Mesendoderm (in vitro differentiated cells): ENCODE results near the gene DHX58.
"Not testable (repeated sequence)": the region's sequence is repeated elsewhere in the genome, so short reads cannot be mapped to it uniquely, and the experiment has no call there.

ENCODE experiments used
- DNase-seq: peaks from one replicate; pipeline ENCODE4 v3.0.0; 2013
- H2AK5ac ChIP-seq: 2 replicates; pipeline ENCODE4 v1.6.1; 2013; ENCODE audit warnings: low read length, inconsistent platforms
- H2BK120ac ChIP-seq: 2 replicates; pipeline ENCODE4 v1.6.1; 2013; ENCODE audit warnings: low read depth, mild to moderate bottlenecking, low read length, moderate library complexity, mixed read lengths
- H2BK15ac ChIP-seq: replicated peaks from 2 replicates; pipeline ENCODE4 v1.6.1; 2013; ENCODE audit warnings: low read depth, mild to moderate bottlenecking, moderate library complexity
- H2BK5ac ChIP-seq: 2 replicates; pipeline ENCODE4 v1.6.1; 2013; ENCODE audit warnings: low read length, inconsistent platforms
- H3K18ac ChIP-seq: 2 replicates; pipeline ENCODE4 v1.6.1; 2013; ENCODE audit warnings: mild to moderate bottlenecking, low read length, mixed read lengths
- H3K23ac ChIP-seq: one replicate; pipeline ENCODE4 v1.6.1; 2013; ENCODE audit warnings: low read length
- H3K27ac ChIP-seq: 2 replicates; pipeline ENCODE4 v1.5.1; 2013; ENCODE audit warnings: low read depth, mild to moderate bottlenecking, inconsistent platforms, low read length, moderate library complexity
- H3K27me3 ChIP-seq: 2 replicates; pipeline ENCODE4 v1.6.1; 2013; ENCODE audit warnings: low read length, control low read depth, mild to moderate bottlenecking, inconsistent platforms; ENCODE audit not compliant: insufficient read depth, poor library complexity
- H3K36me3 ChIP-seq: 2 replicates; pipeline ENCODE4 v1.6.1; 2013; ENCODE audit warnings: low read length, inconsistent platforms; ENCODE audit not compliant: control insufficient read depth, insufficient read depth
- H3K4ac ChIP-seq: one replicate; pipeline ENCODE4 v1.6.1; 2013; ENCODE audit warnings: low read depth, mild to moderate bottlenecking, low read length, moderate library complexity
- H3K4me1 ChIP-seq: 2 replicates; pipeline ENCODE4 v1.6.1; 2013; ENCODE audit warnings: low read depth, low read length, inconsistent platforms; ENCODE audit not compliant: control insufficient read depth
- H3K4me2 ChIP-seq: 2 replicates; pipeline ENCODE4 v1.6.1; 2013; ENCODE audit warnings: low read length
- H3K4me3 ChIP-seq: 2 replicates; pipeline ENCODE4 v1.5.1; 2013; ENCODE audit warnings: mild to moderate bottlenecking, low read length
- H3K56ac ChIP-seq: one replicate; pipeline ENCODE4 v1.6.1; 2013; ENCODE audit warnings: low read length
- H3K79me1 ChIP-seq: 2 replicates; pipeline ENCODE4 v1.6.1; 2013; ENCODE audit warnings: low read length, inconsistent platforms
- H3K79me2 ChIP-seq: 2 replicates; pipeline ENCODE4 v1.6.1; 2013; ENCODE audit warnings: mild to moderate bottlenecking, low read length; ENCODE audit not compliant: control insufficient read depth, insufficient read depth
- H3K9ac ChIP-seq: 2 replicates; pipeline ENCODE4 v1.6.1; 2013; ENCODE audit warnings: low read length, inconsistent platforms
- H4K5ac ChIP-seq: one replicate; pipeline ENCODE4 v1.6.1; 2013; ENCODE audit warnings: low read length
- H4K8ac ChIP-seq: one replicate; pipeline ENCODE4 v1.6.1; 2013; ENCODE audit warnings: low read depth, mild to moderate bottlenecking, control low read depth, low read length, moderate library complexity
- WGBS: extraction: QIAGEN DNeasy Blood & Tissue Kit; methylation state at CpG from one replicate; pipeline ENCODE4 v1.1.7; 2013; ENCODE audit warnings: low lambda C conversion rate, missing lambda C conversion rate; ENCODE audit not compliant: insufficient coverage; ENCODE audit errors: extremely low coverage; 5-methylcytosine and 5-hydroxymethylcytosine counted together

DHX58 gene

DNA sequence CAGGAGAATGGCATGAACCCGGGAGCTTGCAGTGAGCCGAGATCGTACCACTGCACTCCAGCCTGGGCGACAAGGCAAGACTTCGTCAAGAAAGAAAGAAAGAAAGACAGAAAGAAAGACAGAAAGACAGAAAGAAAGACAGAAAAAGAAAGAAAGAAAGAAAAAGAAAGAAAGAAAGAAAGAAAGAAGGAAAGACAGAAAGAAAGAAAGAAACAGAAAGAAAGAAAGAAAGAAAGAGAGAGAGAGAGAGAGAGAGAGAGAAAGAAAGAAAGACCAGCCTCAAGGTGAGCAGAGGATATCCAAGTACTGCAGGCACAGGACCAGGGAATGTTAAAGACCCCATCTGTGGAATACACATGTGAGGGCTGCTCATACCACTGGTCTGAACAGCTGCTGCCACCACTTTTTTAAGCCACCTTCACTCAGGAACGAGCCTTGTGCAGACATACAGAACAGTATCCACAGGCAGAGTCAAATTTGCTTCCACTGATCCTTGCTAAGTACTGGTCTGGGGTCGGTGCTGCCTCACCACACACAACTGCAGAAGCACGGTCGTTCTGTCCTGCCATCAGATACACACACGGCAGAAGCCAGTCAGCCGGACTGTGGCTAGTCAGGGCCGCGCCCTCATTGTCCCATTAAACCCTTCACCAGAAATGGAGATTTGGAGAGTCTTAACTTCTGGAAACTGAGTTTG is 34.5 kb upstream of the DHX58 start:
- H3K23ac ChIP-seq = no peak overlapping the region
- no peak overlapping the region for H3K27ac ChIP-seq
- H4K8ac ChIP-seq = no peak overlapping the region
- no peak overlapping the region for H4K5ac ChIP-seq
- no peak overlapping the region for H2AK5ac ChIP-seq
- no peaks in the 10 kb centered on the region for H3K27me3 ChIP-seq
- H3K79me2 ChIP-seq = peaks cover 22% of the 10 kb centered on the region
- no peak overlapping the region for H3K18ac ChIP-seq
- H3K9ac ChIP-seq = no peak overlapping the region
- H3K4me1 ChIP-seq = no peaks in the 10 kb centered on the region
- no CpG with 5 or more reads among the region's 13 CpGs for WGBS
- H3K79me1 ChIP-seq = peaks cover 12% of the 10 kb centered on the region
- no peak overlapping the region for H2BK5ac ChIP-seq
- no peak overlapping the region for H3K4me3 ChIP-seq
- H3K56ac ChIP-seq = no peak overlapping the region
- peaks cover 5% of the 10 kb centered on the region for H3K36me3 ChIP-seq
- H2BK120ac ChIP-seq = no peak overlapping the region
- no peak overlapping the region for H2BK15ac ChIP-seq
- H3K4me2 ChIP-seq = no peak overlapping the region
- H3K4ac ChIP-seq = no peak overlapping the region
- no peak for DNase-seq

DNA sequence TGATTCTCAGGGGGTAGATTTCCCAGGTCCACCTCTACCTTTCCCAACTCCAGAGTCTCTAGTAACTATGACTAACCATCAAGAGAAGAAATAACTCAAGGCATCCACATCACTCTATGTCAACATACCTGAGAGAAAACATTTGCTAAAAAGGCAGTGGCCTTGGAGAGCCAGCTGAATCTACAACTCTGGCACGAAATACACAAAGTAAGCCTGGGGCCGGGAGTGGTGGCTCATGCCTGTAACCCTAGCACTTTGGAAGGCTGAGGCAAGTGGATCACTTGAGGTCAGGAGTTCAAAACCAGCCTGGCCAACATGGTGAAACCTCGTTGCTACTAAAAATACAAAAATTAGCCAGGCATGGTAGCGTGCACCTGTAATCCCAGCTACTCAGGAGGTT is 30.6 kb upstream of the DHX58 start:
- H3K4me2 ChIP-seq, H2BK15ac ChIP-seq, H3K4ac ChIP-seq, H2BK5ac ChIP-seq, H3K18ac ChIP-seq, H2BK120ac ChIP-seq, H4K5ac ChIP-seq, H3K9ac ChIP-seq, H2AK5ac ChIP-seq, H3K56ac ChIP-seq, H4K8ac ChIP-seq, H3K4me3 ChIP-seq, DNase-seq, H3K27me3 ChIP-seq, H3K23ac ChIP-seq, H3K36me3 ChIP-seq, H3K27ac ChIP-seq, H3K4me1 ChIP-seq: not testable (repeated sequence)
- peaks cover 31% of the 10 kb centered on the region for H3K79me2 ChIP-seq
- H3K79me1 ChIP-seq = peaks cover 27% of the 10 kb centered on the region
- no CpG with 5 or more reads among the region's 4 CpGs for WGBS

DNA sequence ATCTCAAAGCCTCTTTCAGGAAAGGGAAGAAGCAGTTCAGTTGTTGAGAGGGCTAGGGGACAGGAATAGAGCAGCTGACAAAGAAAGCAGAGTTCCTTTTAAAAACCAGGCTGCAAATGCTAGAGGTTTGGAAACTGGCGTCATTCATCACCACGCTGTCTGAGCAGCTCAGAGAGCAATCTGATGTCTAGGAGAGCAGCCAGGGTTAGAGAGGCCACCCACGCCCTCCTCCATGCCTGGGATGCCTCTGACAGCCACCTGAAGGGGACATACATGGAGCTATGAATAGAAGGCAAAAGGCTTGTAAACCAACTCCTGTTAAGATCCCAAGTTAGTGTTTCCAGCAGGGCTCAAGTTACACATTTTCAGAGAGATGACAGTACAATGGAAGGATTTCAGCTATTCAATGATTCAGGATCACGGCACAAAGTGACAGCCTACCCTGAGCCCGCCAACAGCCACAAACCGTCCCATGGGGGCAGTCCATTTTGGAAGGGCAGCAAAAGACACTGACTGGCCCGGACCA is 29.9 kb upstream of the DHX58 start:
- DNase-seq = no peak
- Histone ChIP-seq H4K8ac (no peak overlapping the region), H3K4ac (no peak overlapping the region), H3K27me3 (no peaks in the 10 kb centered on the region), H3K36me3 (peaks cover 5% of the 10 kb centered on the region), H3K4me3 (no peak overlapping the region), H3K9ac (no peak overlapping the region), H3K79me2 (peaks cover 32% of the 10 kb centered on the region), H3K4me1 (no peaks in the 10 kb centered on the region), H3K23ac (no peak overlapping the region), H2BK15ac (no peak overlapping the region), H3K27ac (no peak overlapping the region), H2BK5ac (no peak overlapping the region), H3K79me1 (peaks cover 27% of the 10 kb centered on the region), H3K4me2 (no peak overlapping the region), H4K5ac (no peak overlapping the region), H2BK120ac (no peak overlapping the region), H2AK5ac (no peak overlapping the region), H3K18ac (no peak overlapping the region), H3K56ac (no peak overlapping the region)
- no CpG with 5 or more reads among the region's 7 CpGs for WGBS

DNA sequence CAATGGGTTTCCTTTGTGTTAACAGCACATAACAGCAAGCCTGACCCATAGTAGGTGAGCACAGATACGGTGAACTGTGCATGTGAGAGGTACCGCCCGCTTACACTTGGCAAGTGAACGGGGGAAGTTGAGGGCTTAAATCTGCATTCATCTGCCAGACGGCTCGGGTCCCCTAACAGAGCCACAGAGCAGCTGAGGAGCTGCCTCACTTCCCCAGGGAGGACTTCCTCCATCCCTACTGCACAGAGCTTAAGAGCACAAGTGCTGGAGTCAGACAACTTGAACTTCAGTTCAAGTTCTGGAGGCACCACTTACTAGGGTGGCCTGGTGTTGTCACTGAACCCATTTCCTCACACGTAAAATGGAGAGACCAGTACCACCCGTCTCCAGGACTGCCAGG is 28.9 kb upstream of the DHX58 start:
- no peak overlapping the region for H4K8ac ChIP-seq
- no peak overlapping the region for H2BK15ac ChIP-seq
- H3K23ac ChIP-seq = no peak overlapping the region
- no peak overlapping the region for H2BK120ac ChIP-seq
- peaks cover 32% of the 10 kb centered on the region for H3K79me2 ChIP-seq
- H3K27me3 ChIP-seq = no peaks in the 10 kb centered on the region
- peaks cover 27% of the 10 kb centered on the region for H3K79me1 ChIP-seq
- no peak overlapping the region for H3K4ac ChIP-seq
- H4K5ac ChIP-seq = no peak overlapping the region
- no peak overlapping the region for H3K27ac ChIP-seq
- peaks cover 5% of the 10 kb centered on the region for H3K36me3 ChIP-seq
- H3K56ac ChIP-seq = no peak overlapping the region
- no CpG with 5 or more reads among the region's 8 CpGs for WGBS
- H2AK5ac ChIP-seq = no peak overlapping the region
- H3K18ac ChIP-seq = no peak overlapping the region
- H3K4me1 ChIP-seq = no peaks in the 10 kb centered on the region
- H3K9ac ChIP-seq = no peak overlapping the region
- DNase-seq = no peak
- H2BK5ac ChIP-seq = no peak overlapping the region
- H3K4me2 ChIP-seq = no peak overlapping the region
- no peak overlapping the region for H3K4me3 ChIP-seq

DNA sequence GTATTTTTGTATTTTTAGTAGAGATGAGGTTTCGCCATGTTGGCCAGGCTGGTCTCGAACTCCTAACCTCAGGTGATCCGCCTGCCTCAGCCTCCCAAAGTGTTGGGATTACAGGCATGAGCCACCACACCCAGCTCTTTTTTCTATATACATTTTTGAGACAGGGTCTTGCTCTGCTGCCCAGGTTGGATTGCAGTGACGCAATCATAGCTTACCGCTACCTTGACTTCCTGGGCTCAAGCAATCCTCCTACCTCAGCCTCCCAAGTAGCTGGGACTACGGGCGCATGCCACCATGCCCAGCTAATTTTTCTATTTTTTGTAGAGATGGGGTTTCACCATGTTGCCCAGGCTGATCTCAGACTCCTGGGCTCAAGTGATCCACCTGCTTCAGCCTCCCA is 28.2 kb upstream of the DHX58 start:
- H2BK5ac ChIP-seq, H4K5ac ChIP-seq, H2BK120ac ChIP-seq, H3K4ac ChIP-seq, H3K27me3 ChIP-seq, H3K36me3 ChIP-seq, H2BK15ac ChIP-seq, H3K27ac ChIP-seq, H3K23ac ChIP-seq, H3K4me3 ChIP-seq, DNase-seq, H3K9ac ChIP-seq, H3K4me2 ChIP-seq, H4K8ac ChIP-seq, H3K4me1 ChIP-seq, H3K56ac ChIP-seq, H3K18ac ChIP-seq, H2AK5ac ChIP-seq: not testable (repeated sequence)
- WGBS = no CpG with 5 or more reads among the region's 7 CpGs
- Histone ChIP-seq H3K79me1 (peaks cover 32% of the 10 kb centered on the region), H3K79me2 (peaks cover 34% of the 10 kb centered on the region)
